Thymus (tissue), 11 donors: Measurements from ENCODE around the gene ANKRD16. TPM values are rescaled to one million over a fixed set of nuclear protein-coding genes. Genes with fewer than 3 reads are reported as not detected.

Experiments
- DNase-seq, 9 donors: peaks; one replicate each; pipeline ENCODE4 v3.0.0-alpha.2; 2013; ENCODE audit warnings: low spot score in 9 of 9, low read depth in 6 of 9, missing footprints in 1 of 9
- H3K27ac ChIP-seq, 2 donors: one replicate each; pipeline ENCODE4 v1.5.1; 2013; ENCODE audit warnings: control low read depth in 1 of 2, low read depth in 1 of 2, low read length in 1 of 2, mild to moderate bottlenecking in 1 of 2, moderate library complexity in 1 of 2
- H3K27me3 ChIP-seq, 2 donors: one replicate each; pipeline ENCODE4 v1.5.1; 2013; ENCODE audit warnings: low read length in 1 of 2; ENCODE audit not compliant: control insufficient read depth in 2 of 2, insufficient read depth in 1 of 2
- H3K36me3 ChIP-seq, 2 donors: one replicate each; pipeline ENCODE4 v1.5.1; 2013; ENCODE audit warnings: low read length in 1 of 2, mild to moderate bottlenecking in 1 of 2, moderate library complexity in 1 of 2; ENCODE audit not compliant: control insufficient read depth in 2 of 2, insufficient read depth in 2 of 2
- H3K4me1 ChIP-seq, 2 donors: one replicate each; pipeline ENCODE4 v1.5.1; 2013; ENCODE audit warnings: low read length in 2 of 2; ENCODE audit not compliant: control insufficient read depth in 2 of 2, insufficient read depth in 2 of 2
- H3K4me3 ChIP-seq, 2 donors: one replicate each; pipeline ENCODE4 v1.5.1; 2013; ENCODE audit warnings: low read length in 2 of 2, control low read depth in 1 of 2, mild to moderate bottlenecking in 1 of 2
- H3K9me3 ChIP-seq, 2 donors: one replicate each; pipeline ENCODE4 v1.5.1; 2013; ENCODE audit warnings: low read length in 1 of 2, mild to moderate bottlenecking in 1 of 2; ENCODE audit not compliant: control insufficient read depth in 2 of 2, insufficient read depth in 1 of 2
- WGBS: extraction: QIAGEN DNeasy Blood & Tissue Kit; methylation state at CpG from one replicate; pipeline ENCODE4 v1.1.7; 2013; 5-methylcytosine and 5-hydroxymethylcytosine counted together
- polyA plus RNA-seq: library from polyadenylated mRNA; stranded (reverse); fragments of 200-250 nt; gene quantifications from one replicate; pipeline ENCODE4 v1.2.3, GENCODE V29; 2013
- total RNA-seq: library from RNA; stranded (reverse); fragments of 120-200 nt; gene quantifications from one replicate; pipeline ENCODE4 v1.2.4, GENCODE V29; 2013
- donor health status: healthy.

ANKRD16 gene
- total and polyA plus RNA-seq, 2 donors = 6.1 to 6.4 TPM

DNA sequence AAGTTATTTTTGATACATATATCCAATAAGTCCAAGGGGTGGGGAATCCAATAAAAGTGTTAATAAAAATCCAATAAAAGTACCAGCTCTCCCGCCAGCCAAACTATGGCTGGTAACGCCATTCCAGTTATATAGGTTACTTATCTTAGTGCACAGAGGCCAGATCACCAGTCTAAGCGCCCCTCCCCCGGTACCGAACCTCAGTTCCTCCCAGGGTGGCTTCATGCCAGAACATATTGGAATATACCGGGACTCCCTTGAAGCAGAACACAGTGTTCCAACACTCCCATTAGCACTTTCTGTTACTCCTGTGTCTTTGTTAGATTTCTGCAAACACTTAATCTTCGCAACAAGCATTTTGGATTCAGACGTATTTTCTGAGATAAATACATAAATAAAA, 7.8 kb upstream of the ANKRD16 start:
- Histone ChIP-seq H3K27me3 (no peaks in the 10 kb centered on the region), H3K4me3 (no peak overlapping the region), H3K9me3 (peaks cover 2 to 6% of the 10 kb centered on the region in 2 donors), H3K4me1 (peaks cover 41 to 46% of the 10 kb centered on the region in 2 donors), H3K27ac (no peak overlapping the region), H3K36me3 (peaks cover 8 to 46% of the 10 kb centered on the region in 2 donors)
- 98% methylated on average over 8 of the region's 8 CpGs for WGBS
- DNase-seq = no peak

DNA sequence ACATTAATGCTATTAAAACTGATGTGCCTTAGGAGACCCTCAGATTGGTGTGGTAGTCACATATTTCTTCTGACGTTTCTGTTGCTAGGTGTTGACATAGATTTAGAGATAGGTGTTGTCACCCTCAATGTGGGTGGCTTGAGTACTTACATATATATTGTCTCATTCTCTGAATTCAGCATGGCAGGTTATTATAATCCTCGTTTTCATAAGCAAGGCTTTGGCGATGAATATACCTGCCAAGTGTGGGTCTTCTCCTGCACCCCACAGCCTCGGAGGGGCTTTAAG, 7.3 kb upstream of the ANKRD16 start:
- Histone ChIP-seq H3K36me3 (peaks cover 8 to 46% of the 10 kb centered on the region in 2 donors), H3K4me3 (no peak overlapping the region), H3K4me1 (peaks cover 46 to 51% of the 10 kb centered on the region in 2 donors), H3K27me3 (no peaks in the 10 kb centered on the region), H3K9me3 (peaks cover 2 to 6% of the 10 kb centered on the region in 2 donors), H3K27ac (peak overlapping the region in 1 of 2 donors; percentile 93)
- DNase-seq = no peak
- 87% methylated on average over 4 of the region's 4 CpGs for WGBS

DNA sequence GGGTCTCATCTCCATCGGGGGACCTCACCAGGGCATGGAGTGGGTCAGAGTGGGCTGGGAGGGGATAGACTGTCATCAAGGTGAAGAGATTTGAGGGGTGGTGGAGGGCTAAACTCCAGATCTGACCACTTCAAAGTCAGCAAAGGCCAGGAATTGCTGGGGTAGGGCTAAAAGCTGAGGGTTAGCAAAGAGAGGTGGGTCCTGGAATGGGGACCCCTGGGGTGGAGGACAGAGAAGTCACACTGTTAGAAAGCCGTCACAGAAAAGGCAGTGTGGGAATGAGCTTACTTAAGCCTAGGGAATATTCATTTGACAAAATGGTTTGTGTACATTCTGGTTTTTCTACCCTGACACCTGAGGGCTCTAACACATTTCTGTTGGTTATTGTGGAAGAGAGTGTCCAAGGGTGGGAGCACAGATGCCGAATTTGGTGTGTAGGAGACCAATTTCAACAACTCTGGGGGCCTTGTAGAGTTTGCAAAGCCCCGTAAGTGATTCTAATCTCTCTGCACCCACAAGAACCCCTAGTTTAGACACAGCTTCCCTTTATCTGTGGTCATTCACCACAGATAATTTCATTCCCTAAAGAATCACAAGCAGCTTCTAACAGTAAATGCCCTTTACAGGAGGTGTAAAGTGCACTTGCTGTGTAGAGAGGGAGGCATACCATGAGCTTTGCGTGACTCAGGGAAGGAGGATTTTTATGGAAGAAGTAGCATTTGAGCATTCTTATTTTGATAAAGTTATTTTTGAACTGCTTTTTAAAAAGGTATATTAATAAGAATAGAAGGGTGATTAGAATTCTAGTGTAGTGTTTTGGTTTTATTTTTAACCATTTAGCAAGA, 6.7 kb upstream of the ANKRD16 start:
- Histone ChIP-seq H3K4me1 (peaks cover 50 to 57% of the 10 kb centered on the region in 2 donors), H3K27me3 (no peaks in the 10 kb centered on the region), H3K27ac (peak overlapping the region; percentile 88 to 93), H3K36me3 (peaks cover 8 to 44% of the 10 kb centered on the region in 2 donors), H3K4me3 (peak overlapping the region in 1 of 2 donors; percentile 26), H3K9me3 (peaks cover 2 to 6% of the 10 kb centered on the region in 2 donors)
- DNase-seq = no peak
- 89% methylated on average over 5 of the region's 5 CpGs for WGBS

DNA sequence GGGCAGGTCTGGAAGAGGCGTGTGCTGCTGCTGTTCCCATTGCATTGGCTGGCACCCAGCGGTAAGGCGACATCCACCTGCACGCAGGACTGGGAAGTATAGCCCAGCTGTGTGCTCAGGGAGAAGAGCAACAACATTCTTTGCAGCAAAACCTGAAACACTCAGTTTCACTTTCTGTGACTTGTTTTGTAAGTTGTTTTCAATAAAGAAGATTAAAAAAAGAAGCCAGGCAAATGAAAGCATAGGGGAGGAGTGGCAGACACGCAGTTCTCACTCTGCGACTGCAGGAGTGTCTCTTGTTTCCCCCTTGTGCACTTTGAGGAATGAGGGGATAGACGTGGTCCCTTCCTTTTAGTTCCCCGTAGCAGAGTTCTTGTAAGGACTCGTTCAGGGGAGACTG, 6.1 kb upstream of the ANKRD16 start:
- DNase-seq = peak in 5 of 9 donors; percentile 41 to 76 (median 50)
- Histone ChIP-seq H3K4me1 (peaks cover 56 to 63% of the 10 kb centered on the region in 2 donors), H3K9me3 (peaks cover 2 to 6% of the 10 kb centered on the region in 2 donors), H3K27ac (peak overlapping the region; percentile 88 to 93), H3K4me3 (peak overlapping the region in 1 of 2 donors; percentile 26), H3K36me3 (peaks cover 8 to 44% of the 10 kb centered on the region in 2 donors), H3K27me3 (no peaks in the 10 kb centered on the region)
- WGBS = 36% methylated on average over 9 of the region's 9 CpGs

DNA sequence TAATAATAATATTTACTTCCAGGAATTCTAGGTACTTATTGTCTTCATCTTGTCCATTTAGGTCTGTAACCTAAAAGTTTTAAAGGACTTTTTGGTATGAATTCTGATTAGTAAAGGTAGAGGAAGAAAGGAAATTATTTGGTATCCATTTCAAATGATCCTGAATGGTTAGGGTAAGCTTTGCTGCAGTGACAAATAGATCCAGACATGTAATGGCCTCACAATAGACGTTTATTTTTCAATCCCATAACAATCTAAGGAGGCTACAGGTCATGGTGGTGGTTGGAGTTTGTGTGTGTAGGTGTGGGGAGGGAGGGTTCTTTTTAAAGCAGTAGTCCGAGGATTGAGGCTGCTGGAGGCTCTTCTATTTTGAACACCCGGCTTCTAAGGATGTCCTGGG, 5.7 kb upstream of the ANKRD16 start:
- Histone ChIP-seq H3K36me3 (peaks cover 8 to 44% of the 10 kb centered on the region in 2 donors), H3K27me3 (no peaks in the 10 kb centered on the region), H3K4me1 (peaks cover 56 to 66% of the 10 kb centered on the region in 2 donors), H3K27ac (peak overlapping the region; percentile 83 to 93), H3K9me3 (peaks cover 2 to 6% of the 10 kb centered on the region in 2 donors), H3K4me3 (peak overlapping the region in 1 of 2 donors; percentile 26)
- DNase-seq = no peak
- 73% methylated on average over 3 of the region's 3 CpGs for WGBS

DNA sequence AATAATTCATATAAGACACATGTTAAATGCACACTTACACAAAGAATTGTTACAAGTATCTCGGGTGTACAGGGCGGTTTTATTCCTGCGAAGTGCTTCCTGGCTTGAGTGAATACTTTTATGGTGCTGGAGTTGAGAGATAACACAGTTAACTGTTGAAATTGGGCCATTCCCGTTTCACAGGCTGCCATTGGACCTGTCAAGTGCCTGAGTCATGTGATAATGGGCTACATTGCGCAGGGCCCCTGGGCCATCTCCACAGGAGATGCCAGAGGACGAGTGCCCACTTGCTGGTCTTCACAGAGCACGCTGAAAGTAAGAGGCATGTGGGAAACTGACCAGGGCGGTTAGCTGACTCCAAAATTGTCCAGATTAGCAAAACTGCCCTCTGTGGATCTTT, 5.2 kb upstream of the ANKRD16 start:
- no peak for DNase-seq
- Histone ChIP-seq H3K36me3 (peaks cover 8 to 42% of the 10 kb centered on the region in 2 donors), H3K4me3 (no peak overlapping the region), H3K27ac (peak overlapping the region; percentile 74 to 93), H3K27me3 (no peaks in the 10 kb centered on the region), H3K9me3 (peaks cover 2 to 6% of the 10 kb centered on the region in 2 donors), H3K4me1 (peaks cover 56 to 66% of the 10 kb centered on the region in 2 donors)
- WGBS = 95% methylated on average over 8 of the region's 8 CpGs

DNA sequence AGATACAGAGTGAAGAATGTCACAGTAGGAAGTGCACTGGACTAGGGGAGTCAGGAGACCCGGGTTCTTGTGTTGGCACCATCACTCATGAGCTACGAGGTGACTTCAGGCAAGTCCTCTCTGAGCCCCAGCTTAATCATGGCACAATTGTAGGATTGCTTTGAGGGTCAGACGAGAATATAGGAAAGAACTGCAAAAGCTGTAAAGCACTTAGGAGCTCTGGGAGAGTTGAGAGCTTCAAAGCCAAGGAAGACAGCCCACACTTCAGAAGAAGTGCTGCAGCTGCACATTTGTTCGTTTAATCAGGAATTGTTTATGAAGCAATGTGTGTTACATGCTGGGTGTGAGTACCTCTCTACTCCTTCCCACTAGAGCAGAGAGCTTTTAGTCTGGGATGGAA, 4.7 kb upstream of the ANKRD16 start:
- Histone ChIP-seq H3K27me3 (no peaks in the 10 kb centered on the region), H3K36me3 (peaks cover 8 to 40% of the 10 kb centered on the region in 2 donors), H3K27ac (peak overlapping the region in 1 of 2 donors; percentile 93), H3K4me1 (peaks cover 56 to 66% of the 10 kb centered on the region in 2 donors), H3K9me3 (peaks cover 2 to 6% of the 10 kb centered on the region in 2 donors), H3K4me3 (no peak overlapping the region)
- 45% methylated on average over 4 of the region's 4 CpGs for WGBS
- peak in 2 of 9 donors; percentile 23 to 62 for DNase-seq

DNA sequence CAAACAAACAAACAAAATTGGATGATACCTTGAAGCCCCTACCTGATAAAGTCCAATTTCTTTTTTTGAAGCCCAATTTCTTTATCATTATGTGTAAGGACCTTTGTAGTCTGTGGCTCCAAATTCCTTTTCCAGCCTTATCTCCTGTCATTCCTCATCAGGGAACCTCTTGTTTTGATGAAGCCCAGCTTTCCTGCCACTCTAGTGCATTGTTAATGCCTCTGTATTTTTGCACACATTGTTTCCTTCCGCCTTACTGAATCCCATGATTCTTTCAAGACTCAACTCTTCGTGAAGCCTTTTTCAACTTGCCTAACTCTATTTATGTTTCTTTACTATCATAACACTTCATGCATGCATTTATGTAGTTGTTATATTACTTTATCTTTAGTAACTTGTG, 3.6 kb upstream of the ANKRD16 start:
- H3K27ac ChIP-seq = peak overlapping the region in 1 of 2 donors; percentile 93
- WGBS = 97% methylated on average over 2 of the region's 2 CpGs
- no peaks in the 10 kb centered on the region for H3K27me3 ChIP-seq
- peaks cover 2 to 5% of the 10 kb centered on the region in 2 donors for H3K9me3 ChIP-seq
- H3K36me3 ChIP-seq = peaks cover 8 to 34% of the 10 kb centered on the region in 2 donors
- DNase-seq = no peak
- H3K4me1 ChIP-seq = peaks cover 57 to 73% of the 10 kb centered on the region in 2 donors
- no peak overlapping the region for H3K4me3 ChIP-seq

DNA sequence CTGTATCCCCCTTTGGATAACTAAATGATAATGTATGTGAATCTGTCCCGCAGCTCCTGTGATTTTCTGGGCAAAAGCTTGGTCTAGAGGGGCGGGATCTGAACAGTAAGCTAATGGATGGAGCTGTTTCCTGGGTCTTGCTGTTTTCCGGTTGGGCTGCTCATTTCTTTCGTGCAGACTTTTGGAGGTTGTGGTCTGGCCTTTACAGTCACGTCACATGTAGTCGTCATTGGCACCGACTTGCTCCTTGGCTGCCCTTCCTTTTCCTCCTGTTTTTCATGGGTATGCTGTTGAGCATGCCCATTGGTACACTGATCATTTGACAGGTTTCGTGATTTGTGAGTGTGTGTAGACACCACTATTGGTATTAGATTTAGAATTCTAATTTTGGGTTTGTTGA, 2.3 kb upstream of the ANKRD16 start:
- WGBS = 94% methylated on average over 8 of the region's 8 CpGs
- peaks cover 4 to 22% of the 10 kb centered on the region in 2 donors for H3K36me3 ChIP-seq
- DNase-seq = no peak
- peaks cover 59 to 75% of the 10 kb centered on the region in 2 donors for H3K4me1 ChIP-seq
- peak overlapping the region; percentile 60 to 93 for H3K27ac ChIP-seq
- H3K9me3 ChIP-seq = no peaks in the 10 kb centered on the region
- H3K4me3 ChIP-seq = peak overlapping the region; percentile 14 to 18
- no peaks in the 10 kb centered on the region for H3K27me3 ChIP-seq
